Pericardium fibroblast (primary cell): ENCODE measurements around the gene TADA1. TPM values are rescaled to one million over a fixed set of nuclear protein-coding genes. Genes with fewer than 3 reads are reported as not detected.

Experiments used
- total RNA-seq: library from RNA; depleted of rRNA; stranded (reverse); fragments of >200 nt; gene quantifications from 2 replicates; pipeline ENCODE4 v1.2.3, GENCODE V29; 2015

TADA1 gene
- 6.3 and 9.8 TPM in 2 replicates for total RNA-seq

GRCh38 chr1:166875734-166876539, at the start of gene TADA1:
TADA1 (minus strand) TSS chr1:166876264; CDS start chr1:166876233, 31 bp downstream.

GRCh38 chr1:166838766-166839599, 37.1 kb downstream of the TADA1 start, which contains the start of gene POGK:
POGK (plus strand) TSS chr1:166839475; CDS start chr1:166840957, 1,482 bp downstream.

Other genes starting within 250 kb of the TADA1 start
- 17.7 and 24.2 TPM in 2 replicates for gene POGK, start 36.8 kb downstream of the TADA1 start, total RNA-seq
- 0.09 TPM in 1 of 2 replicates, not detected in the other for gene ILDR2, start 99.3 kb upstream of the TADA1 start, total RNA-seq
- gene MAEL, start 113.0 kb upstream of the TADA1 start, total RNA-seq: not detected in 2 replicates
- gene GPA33, start 214.1 kb upstream of the TADA1 start, total RNA-seq: not detected in 2 replicates
- 0.51 TPM in 1 of 2 replicates, not detected in the other for gene STYXL2, start 217.8 kb upstream of the TADA1 start, total RNA-seq